MM.1S (cell line): ENCODE data around the gene ANKRD16.

Experiments
- EZH2phosphoT487 ChIP-seq: fragments of 300-600 bp; sonication (generic); IDR thresholded peaks from 2 replicates; pipeline ENCODE4 v1.6.1; 2018; ENCODE audit warnings: antibody characterized with exemption, low read length
- TF ChIP-seq, protein P1 (sequence below): fragments of 300-600 bp; sonication (generic); IDR thresholded peaks from 2 replicates; pipeline ENCODE4 v1.5.1; 2016; ENCODE audit warnings: antibody characterized with exemption, low read length, mixed read lengths

DNA sequence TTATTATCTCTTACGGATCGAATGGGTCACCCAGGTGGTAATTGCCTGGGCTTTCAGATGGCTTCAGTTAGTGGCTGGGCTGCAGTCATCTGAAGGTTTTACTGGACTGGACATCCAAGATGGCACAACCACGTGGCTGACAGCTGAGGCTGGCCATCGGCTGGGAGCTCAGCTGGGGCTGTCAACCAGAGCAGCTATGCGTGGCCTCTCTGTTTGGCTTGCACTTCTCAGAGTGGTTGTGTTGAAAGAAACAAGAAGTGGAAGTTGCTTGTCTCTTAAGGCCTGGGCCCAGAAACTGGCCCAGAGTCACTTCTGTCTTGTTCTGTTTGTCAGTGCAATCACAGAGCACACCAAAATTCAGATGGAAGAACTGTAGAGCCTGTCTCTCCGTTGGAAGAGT, 70.8 kb downstream of the ANKRD16 start:
- TF ChIP-seq, protein P1, sequence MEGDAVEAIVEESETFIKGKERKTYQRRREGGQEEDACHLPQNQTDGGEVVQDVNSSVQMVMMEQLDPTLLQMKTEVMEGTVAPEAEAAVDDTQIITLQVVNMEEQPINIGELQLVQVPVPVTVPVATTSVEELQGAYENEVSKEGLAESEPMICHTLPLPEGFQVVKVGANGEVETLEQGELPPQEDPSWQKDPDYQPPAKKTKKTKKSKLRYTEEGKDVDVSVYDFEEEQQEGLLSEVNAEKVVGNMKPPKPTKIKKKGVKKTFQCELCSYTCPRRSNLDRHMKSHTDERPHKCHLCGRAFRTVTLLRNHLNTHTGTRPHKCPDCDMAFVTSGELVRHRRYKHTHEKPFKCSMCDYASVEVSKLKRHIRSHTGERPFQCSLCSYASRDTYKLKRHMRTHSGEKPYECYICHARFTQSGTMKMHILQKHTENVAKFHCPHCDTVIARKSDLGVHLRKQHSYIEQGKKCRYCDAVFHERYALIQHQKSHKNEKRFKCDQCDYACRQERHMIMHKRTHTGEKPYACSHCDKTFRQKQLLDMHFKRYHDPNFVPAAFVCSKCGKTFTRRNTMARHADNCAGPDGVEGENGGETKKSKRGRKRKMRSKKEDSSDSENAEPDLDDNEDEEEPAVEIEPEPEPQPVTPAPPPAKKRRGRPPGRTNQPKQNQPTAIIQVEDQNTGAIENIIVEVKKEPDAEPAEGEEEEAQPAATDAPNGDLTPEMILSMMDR = no peak
- TF ChIP-seq EZH2phosphoT487 = no peak
